ENCODE results near the gene KRTAP10-4.
"Not testable (repeated sequence)": the region's sequence is repeated elsewhere in the genome, so short reads cannot be mapped to it uniquely, and the experiment has no call there.

The KRTAP10-4 gene

GRCh38 chr21:44535963-44536362 lies 37.6 kb upstream of the KRTAP10-4 start:
- DNase-seq: no peak

- DNase-seq: no peak
These were observed 35.3 kb upstream of the KRTAP10-4 start for GRCh38 chr21:44537930-44538911.

GRCh38 chr21:44539046-44539445 lies 34.5 kb upstream of the KRTAP10-4 start:
- DNase-seq: no peak

GRCh38 chr21:44539991-44540666 lies 33.4 kb upstream of the KRTAP10-4 start, which contains the start of gene KRTAP10-1:
Gene KRTAP10-1, minus strand, starts transcription at chr21:44540195. Its CDS starts 45 bp downstream, at chr21:44540150.
- no peak for DNase-seq

GRCh38 chr21:44540741-44541288 lies 32.7 kb upstream of the KRTAP10-4 start:
- DNase-seq: no peak

GRCh38 chr21:44542716-44543115 lies 30.8 kb upstream of the KRTAP10-4 start:
- no peak for DNase-seq

GRCh38 chr21:44544566-44544965 lies 29.0 kb upstream of the KRTAP10-4 start:
- DNase-seq: no peak

- DNase-seq: peak; percentile 18
These were observed 25.7 kb upstream of the KRTAP10-4 start for GRCh38 chr21:44547656-44548331.

GRCh38 chr21:44548381-44548780 lies 25.1 kb upstream of the KRTAP10-4 start:
- DNase-seq: no peak

GRCh38 chr21:44548922-44549321 lies 24.6 kb upstream of the KRTAP10-4 start:
- no peak for DNase-seq

GRCh38 chr21:44549525-44550211 lies 23.9 kb upstream of the KRTAP10-4 start:
- no peak for DNase-seq

- not testable (repeated sequence) for DNase-seq
These were observed 23.2 kb upstream of the KRTAP10-4 start for GRCh38 chr21:44550285-44550684.

- no peak for DNase-seq
These were observed 22.7 kb upstream of the KRTAP10-4 start for GRCh38 chr21:44550807-44551206.

GRCh38 chr21:44551340-44551961 lies 22.1 kb upstream of the KRTAP10-4 start, which contains the start of gene KRTAP10-2:
Gene KRTAP10-2, minus strand, starts transcription at chr21:44551505. Its CDS starts 47 bp downstream, at chr21:44551458.
- no peak for DNase-seq

GRCh38 chr21:44552136-44552535 lies 21.4 kb upstream of the KRTAP10-4 start:
- no peak for DNase-seq

- DNase-seq: no peak
These were observed 20.8 kb upstream of the KRTAP10-4 start for GRCh38 chr21:44552681-44553080.

- DNase-seq: no peak
These were observed 18.2 kb upstream of the KRTAP10-4 start for GRCh38 chr21:44555200-44555875.

GRCh38 chr21:44556879-44557278 lies 16.6 kb upstream of the KRTAP10-4 start:
- no peak for DNase-seq

- DNase-seq: no peak
These were observed 15.8 kb upstream of the KRTAP10-4 start for GRCh38 chr21:44557491-44558328.

GRCh38 chr21:44558329-44558675 lies 15.2 kb upstream of the KRTAP10-4 start:
- DNase-seq: not testable (repeated sequence)

All from activated CD4-positive, alpha-beta T cell treated with anti-CD3 and anti-CD28 coated beads, Interleukin-2, amount 50 U/mL, for 16 hours (primary cell).